Activated T-cell treated with anti-CD3 and anti-CD28 coated beads, Interleukin-2, amount 50 U/mL, for 4 hours (primary cell): ENCODE results near the gene MC2R. TPM values are rescaled to one million over a fixed set of nuclear protein-coding genes. Genes with fewer than 3 reads are reported as not detected.

Source experiments
- ATAC-seq, 2 donors: fragments of 200-7000 bp; cut with Tn5 transposase; one replicate each; pipeline ENCODE4 v1.10.0; 2021
- DNase-seq: peaks from one replicate; pipeline ENCODE4 v3.0.0-alpha.2; 2020
- H3K27me3 Mint-ChIP-seq: one replicate; pipeline ENCODE4 v1.8.0; 2021; ENCODE audit warnings: low read depth, mixed read lengths
- H3K36me3 Mint-ChIP-seq: one replicate; pipeline ENCODE4 v1.8.0; 2022; ENCODE audit warnings: mixed read lengths; ENCODE audit not compliant: insufficient read depth
- H3K4me1 Mint-ChIP-seq: one replicate; pipeline ENCODE4 v1.8.0; 2021; ENCODE audit warnings: low read depth, mixed read lengths
- H3K4me3 Mint-ChIP-seq: one replicate; pipeline ENCODE4 v1.8.0; 2021; ENCODE audit warnings: mild to moderate bottlenecking, moderate library complexity, mixed read lengths
- H3K9me3 Mint-ChIP-seq: one replicate; pipeline ENCODE4 v1.8.0; 2021; ENCODE audit warnings: mixed read lengths
- total RNA-seq, 3 donors: library from RNA; stranded (reverse); gene quantifications; one replicate each; pipeline ENCODE4 v1.2.1, GENCODE V29; 2021

Gene MC2R
- total RNA-seq: not detected

DNA sequence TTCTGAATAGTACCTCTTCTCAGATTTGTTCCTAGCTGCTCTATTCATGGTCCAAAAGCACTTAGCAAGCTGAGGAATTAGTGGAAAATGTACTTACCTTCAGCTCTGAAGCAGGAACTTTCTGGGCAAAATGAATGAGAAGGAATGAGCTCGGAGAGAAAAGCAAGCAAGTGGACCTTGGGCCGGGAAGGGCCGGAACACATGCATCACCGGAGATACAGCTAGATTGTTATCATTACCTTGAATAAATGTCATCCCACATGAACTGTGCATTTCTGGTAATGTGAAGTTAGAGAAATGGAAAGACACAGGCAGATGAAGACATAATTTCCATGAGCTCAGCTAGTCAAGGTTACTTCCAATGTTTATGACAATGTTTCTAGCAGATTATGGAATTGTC is at the start of gene MC2R:
TSS of gene MC2R (minus strand) at position 146 of the 400 bp plus-strand sequence. CDS start 30,018 bp downstream, outside the sequence.
- DNase-seq (no peak), ATAC-seq (no peak)
- Mint-ChIP-seq H3K4me3 (no peak within 1 kb of the TSS), H3K36me3 (no peaks in the 10 kb centered on the region), H3K9me3 (no peaks in the 10 kb centered on the region), H3K4me1 (no peaks in the 10 kb centered on the region), H3K27me3 (no peaks in the 10 kb centered on the region)

DNA sequence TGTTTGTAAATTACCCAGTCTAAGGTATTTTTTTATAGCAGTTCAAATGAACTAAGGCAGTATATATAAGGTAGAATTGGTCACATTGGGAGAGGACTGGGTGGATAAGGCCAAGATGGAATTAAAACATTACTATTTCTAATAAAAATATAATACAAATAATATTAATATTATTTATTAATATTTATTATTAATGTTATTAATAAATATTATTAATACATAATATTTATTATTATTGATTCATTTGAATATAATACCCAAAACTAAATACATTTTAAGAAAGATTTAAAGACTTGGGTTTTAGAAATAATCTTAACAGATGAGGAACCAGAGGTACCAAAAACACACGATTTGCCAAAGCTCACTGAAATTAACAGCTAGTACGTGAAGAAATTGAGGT is 30.5 kb upstream of the MC2R start:
- Mint-ChIP-seq H3K36me3 (no peaks in the 10 kb centered on the region), H3K4me3 (no peak overlapping the region), H3K9me3 (no peaks in the 10 kb centered on the region), H3K27me3 (no peaks in the 10 kb centered on the region), H3K4me1 (no peaks in the 10 kb centered on the region)
- no peak for DNase-seq
- ATAC-seq: no peak

DNA sequence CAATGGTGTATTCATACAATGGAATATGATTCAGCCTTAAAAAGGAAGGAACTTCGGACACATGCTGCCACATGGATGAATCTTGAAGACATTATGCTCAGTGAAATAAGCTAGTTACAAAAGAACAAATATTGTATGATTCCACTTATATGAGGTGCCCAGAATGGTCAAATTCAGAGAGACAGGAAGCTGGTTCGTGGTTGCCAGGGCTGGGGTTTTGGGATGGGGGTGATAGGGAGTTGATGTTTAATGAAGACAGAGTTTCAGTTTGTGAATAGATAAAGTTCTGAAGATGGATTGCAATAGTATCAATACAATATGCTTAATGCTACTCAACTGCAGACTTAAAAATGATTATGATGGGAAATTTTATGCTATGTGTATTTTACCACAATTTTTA is 28.0 kb upstream of the MC2R start:
- no peak overlapping the region for H3K4me3 Mint-ChIP-seq
- DNase-seq: no peak
- H3K27me3 Mint-ChIP-seq: no peaks in the 10 kb centered on the region
- H3K36me3 Mint-ChIP-seq: no peaks in the 10 kb centered on the region
- no peaks in the 10 kb centered on the region for H3K4me1 Mint-ChIP-seq
- H3K9me3 Mint-ChIP-seq: no peaks in the 10 kb centered on the region
- ATAC-seq: no peak

DNA sequence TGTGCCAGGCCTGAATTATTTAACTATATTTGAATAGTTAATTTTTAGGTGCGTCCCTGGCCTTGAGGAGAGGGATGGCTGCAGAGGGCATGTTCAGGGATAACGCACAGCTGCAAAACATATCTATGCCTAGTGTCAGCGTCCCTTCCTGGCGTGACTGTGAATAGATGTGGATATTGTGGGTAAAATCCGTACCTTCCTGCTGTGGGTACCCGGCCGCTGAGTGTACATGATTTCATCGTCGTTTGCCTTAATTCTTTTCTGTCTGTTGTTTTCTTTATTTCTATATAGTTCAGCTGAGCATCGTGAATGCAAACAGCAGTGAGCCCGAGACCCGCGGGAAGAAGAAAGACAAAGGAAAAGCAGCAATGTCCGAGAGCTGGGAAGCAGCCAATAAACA is 25.0 kb upstream of the MC2R start:
- Mint-ChIP-seq H3K27me3 (no peaks in the 10 kb centered on the region), H3K4me3 (no peak overlapping the region), H3K36me3 (no peaks in the 10 kb centered on the region), H3K4me1 (no peaks in the 10 kb centered on the region), H3K9me3 (no peaks in the 10 kb centered on the region)
- DNase-seq: no peak
- ATAC-seq: no peak

DNA sequence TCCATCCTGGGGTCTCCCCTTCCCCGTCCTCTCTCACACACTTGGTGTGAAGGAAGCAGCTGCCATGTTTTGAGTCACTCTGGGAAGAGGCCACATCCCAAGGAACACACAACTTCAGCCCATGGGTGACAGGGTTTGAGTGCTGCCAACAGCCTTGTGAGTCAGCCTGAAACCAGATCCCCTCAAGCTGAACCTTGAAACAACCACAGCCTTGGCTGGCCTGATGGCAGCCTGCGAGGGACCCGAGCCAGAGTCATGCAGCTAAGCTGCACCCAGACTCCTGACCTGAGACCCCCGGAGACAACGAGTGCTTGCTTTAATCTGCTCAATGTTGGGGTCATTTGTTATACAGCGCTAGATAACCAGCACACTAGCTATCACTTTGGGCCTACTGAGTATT is 19.3 kb upstream of the MC2R start:
- no peaks in the 10 kb centered on the region for H3K36me3 Mint-ChIP-seq
- no peak for DNase-seq
- no peaks in the 10 kb centered on the region for H3K4me1 Mint-ChIP-seq
- no peak for ATAC-seq
- H3K9me3 Mint-ChIP-seq: peaks cover 1% of the 10 kb centered on the region
- H3K27me3 Mint-ChIP-seq: no peaks in the 10 kb centered on the region
- H3K4me3 Mint-ChIP-seq: no peak overlapping the region

DNA sequence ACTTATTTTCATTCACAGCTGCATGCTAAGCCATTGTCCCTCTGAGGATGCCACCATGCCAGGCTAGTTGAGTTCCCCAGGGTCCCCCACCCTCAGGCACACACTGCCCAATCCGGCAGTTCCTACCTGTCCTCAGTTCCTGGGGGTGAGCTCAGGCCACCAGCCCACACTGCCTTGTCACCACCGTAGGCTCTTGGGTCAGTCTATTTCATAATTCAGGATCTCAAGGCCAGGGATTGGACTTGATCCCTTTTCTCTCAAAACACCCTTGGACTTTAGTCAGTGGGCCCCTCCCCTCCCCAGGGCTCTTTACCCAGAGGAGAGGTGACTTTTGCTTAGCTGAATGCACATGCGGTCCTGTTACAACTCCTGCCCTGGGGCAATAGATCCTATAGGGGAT is 18.7 kb upstream of the MC2R start:
- no peaks in the 10 kb centered on the region for H3K4me1 Mint-ChIP-seq
- ATAC-seq (no peak), DNase-seq (no peak)
- H3K27me3 Mint-ChIP-seq: no peaks in the 10 kb centered on the region
- no peaks in the 10 kb centered on the region for H3K36me3 Mint-ChIP-seq
- peaks cover 7% of the 10 kb centered on the region for H3K9me3 Mint-ChIP-seq
- H3K4me3 Mint-ChIP-seq: no peak overlapping the region

DNA sequence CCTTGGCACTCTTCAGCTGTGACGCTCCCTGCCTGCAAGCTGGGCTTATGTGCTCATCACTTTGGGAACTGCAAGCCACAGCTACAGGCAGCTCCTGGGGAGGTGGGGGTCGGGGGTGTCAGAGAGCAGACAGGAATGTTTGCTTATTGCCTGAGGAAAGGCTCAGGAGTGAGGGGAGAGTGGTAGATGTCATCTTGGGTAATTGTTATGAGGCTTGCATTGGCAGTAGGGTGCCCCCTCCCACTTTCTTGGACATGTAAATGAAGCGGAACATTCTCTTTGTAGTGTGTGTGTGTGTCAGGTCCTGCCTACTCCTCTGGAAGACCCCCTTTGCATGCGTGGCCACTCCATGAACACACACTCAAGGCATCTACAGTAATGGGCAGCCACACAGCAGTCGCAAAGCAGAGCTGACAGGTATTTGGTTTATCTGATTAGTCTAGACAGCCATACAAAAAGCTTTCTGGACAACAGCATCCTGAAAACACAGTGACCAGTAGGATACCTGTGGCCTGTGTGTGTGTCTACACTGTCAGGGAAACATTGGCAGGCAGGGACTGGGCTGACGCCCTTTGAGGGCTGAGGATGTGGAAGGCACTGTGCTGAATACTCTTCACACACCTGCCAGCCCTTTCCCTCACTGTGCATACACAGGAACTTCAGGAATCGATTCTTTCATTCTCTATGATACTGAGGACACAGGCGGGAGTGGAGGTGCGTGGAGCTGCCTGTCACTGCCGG is 17.1 kb upstream of the MC2R start:
- Mint-ChIP-seq H3K4me3 (no peak overlapping the region), H3K27me3 (no peaks in the 10 kb centered on the region), H3K9me3 (peaks cover 17% of the 10 kb centered on the region), H3K36me3 (no peaks in the 10 kb centered on the region), H3K4me1 (no peaks in the 10 kb centered on the region)
- DNase-seq: no peak
- no peak for ATAC-seq

DNA sequence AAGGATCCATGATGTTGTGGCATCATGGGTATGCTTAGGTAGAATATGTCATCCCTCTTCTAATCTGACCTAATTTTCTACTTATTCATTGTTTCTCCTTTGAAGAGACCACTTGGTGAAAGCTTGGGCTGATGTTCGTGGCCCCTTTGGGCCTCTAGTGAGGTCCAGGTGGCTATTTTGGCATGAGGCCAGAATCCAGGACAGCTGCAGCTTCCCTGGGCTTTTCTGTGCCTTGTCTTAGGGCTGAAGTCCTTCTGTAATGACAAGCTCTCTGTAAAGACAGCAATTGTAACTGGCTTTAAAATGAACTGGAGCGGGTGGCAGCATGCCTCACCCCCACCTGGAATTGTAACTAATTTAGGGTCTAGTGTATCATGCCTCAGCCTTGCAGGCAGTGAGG is 15.6 kb upstream of the MC2R start:
- Mint-ChIP-seq H3K36me3 (no peaks in the 10 kb centered on the region), H3K4me1 (no peaks in the 10 kb centered on the region), H3K4me3 (no peak overlapping the region), H3K9me3 (peaks cover 17% of the 10 kb centered on the region), H3K27me3 (no peaks in the 10 kb centered on the region)
- ATAC-seq (no peak), DNase-seq (no peak)

DNA sequence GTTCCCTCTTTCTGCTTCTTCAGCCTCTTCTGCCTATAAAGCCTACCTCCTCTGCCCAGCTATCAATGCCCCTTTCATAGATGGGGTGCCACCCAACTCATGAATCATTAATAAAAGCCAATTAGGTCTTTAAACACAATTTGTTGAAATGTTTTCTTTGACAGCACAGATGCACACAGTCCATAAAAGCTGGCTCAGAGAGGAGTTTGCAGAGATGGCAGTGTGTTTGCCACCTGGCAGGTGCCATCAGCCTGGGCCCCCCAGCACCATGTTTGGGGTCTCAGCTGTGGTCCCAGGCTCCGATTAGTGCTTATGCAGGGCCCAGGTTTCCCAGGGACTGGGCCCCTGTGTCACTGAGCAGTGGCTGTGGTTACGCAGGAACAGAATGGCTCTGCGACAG is 7.9 kb upstream of the MC2R start:
- Mint-ChIP-seq H3K4me3 (no peak overlapping the region), H3K36me3 (no peaks in the 10 kb centered on the region), H3K27me3 (no peaks in the 10 kb centered on the region), H3K4me1 (no peaks in the 10 kb centered on the region), H3K9me3 (peaks cover 3% of the 10 kb centered on the region)
- DNase-seq (no peak), ATAC-seq (no peak)

DNA sequence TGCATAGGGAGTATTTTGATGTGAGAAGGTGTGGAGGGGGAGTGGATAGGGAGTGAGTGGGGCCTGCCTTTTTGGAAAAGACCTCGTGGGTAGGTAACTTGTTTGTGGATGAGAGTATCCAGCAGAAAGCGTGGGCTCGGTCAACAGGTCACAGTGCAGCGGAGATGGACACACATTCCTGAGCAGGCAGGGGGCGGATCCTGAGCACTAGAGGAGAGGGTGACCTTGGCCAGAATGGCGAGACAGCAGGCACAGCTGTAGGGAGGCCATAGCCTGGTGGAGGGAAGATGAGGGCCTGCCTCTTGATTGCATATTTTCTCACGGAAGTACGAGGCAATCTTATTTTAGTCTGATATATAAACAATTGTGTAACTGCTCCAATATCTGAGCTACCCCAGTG is 3.6 kb upstream of the MC2R start:
- Mint-ChIP-seq H3K4me1 (no peaks in the 10 kb centered on the region), H3K4me3 (no peak overlapping the region), H3K9me3 (no peaks in the 10 kb centered on the region), H3K27me3 (no peaks in the 10 kb centered on the region), H3K36me3 (no peaks in the 10 kb centered on the region)
- DNase-seq (no peak), ATAC-seq (no peak)

DNA sequence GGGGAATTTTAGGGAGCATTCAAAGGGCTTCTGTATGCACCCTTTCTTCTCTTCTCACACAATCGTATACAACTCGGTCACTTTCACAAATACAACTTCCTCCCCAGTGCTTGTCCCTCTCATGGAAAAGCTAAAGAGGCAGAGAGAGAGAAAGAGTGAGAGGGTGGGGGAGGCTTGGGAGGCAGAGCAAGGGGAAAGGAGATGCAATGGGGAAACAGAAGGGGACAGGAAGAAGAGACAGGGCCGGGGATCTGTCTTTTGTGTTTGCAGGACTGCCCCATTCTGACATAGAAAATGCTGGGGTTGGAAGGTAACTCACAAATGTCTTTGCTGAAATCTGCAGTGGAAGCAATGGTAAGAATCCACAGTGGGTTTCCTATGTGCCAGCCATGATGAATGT is 2.1 kb upstream of the MC2R start:
- Mint-ChIP-seq H3K4me3 (no peak overlapping the region), H3K4me1 (no peaks in the 10 kb centered on the region), H3K9me3 (no peaks in the 10 kb centered on the region), H3K36me3 (no peaks in the 10 kb centered on the region), H3K27me3 (no peaks in the 10 kb centered on the region)
- ATAC-seq: no peak
- DNase-seq: no peak

DNA sequence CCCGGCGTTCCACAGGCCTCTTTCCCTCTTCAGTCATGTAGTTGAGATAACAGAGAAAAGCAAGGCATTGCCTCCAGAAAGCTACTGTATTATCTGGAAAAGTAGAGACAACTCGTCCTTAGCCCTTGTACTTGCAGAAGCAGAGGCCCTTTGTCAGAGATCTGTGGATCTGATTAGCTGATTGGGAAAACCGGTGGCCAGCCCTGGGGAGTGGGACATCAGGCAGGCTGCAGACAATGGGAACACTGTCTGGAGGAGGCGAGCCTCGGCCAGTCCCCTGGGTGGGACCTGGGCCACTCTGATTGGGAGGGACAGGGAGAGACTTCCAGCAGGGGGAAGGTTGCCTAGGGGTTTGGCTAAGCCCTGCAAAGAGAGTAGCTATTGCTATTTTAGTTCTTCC is 1.2 kb upstream of the MC2R start:
- H3K9me3 Mint-ChIP-seq: no peaks in the 10 kb centered on the region

DNA sequence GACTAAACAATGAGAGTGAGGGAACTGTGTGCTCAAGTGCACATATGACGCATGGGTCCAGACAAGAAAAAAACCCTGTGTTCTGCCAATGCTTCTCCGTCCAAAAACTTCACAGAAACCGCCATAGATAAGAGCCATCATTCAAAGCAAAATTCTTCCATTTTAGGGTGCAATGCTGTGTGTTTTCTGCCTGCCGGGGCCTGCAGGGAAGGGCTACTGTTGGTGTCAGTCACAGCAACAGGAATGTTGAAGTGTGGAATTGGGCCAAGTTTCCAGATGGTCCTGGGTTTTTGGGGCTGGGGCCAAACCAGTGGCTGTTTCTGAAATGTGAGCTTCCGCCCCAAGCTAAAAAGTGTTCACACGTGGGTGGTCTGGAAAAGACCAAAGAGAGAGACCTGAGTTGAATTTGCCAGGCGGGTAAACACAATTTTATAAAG is 677 bp upstream of the MC2R start:
- DNase-seq: no peak
- H3K4me3 Mint-ChIP-seq: no peak overlapping the region
- H3K36me3 Mint-ChIP-seq: no peaks in the 10 kb centered on the region
- H3K27me3 Mint-ChIP-seq: no peaks in the 10 kb centered on the region
- no peaks in the 10 kb centered on the region for H3K9me3 Mint-ChIP-seq
- no peak for ATAC-seq
- H3K4me1 Mint-ChIP-seq: no peaks in the 10 kb centered on the region

More for the DNA sequence above, 1.2 kb upstream of the MC2R start:
- no peaks in the 10 kb centered on the region for H3K27me3 Mint-ChIP-seq
- H3K4me3 Mint-ChIP-seq: no peak overlapping the region
- H3K4me1 Mint-ChIP-seq: no peaks in the 10 kb centered on the region
- H3K36me3 Mint-ChIP-seq: no peaks in the 10 kb centered on the region
- ATAC-seq (no peak), DNase-seq (no peak)

DNA sequence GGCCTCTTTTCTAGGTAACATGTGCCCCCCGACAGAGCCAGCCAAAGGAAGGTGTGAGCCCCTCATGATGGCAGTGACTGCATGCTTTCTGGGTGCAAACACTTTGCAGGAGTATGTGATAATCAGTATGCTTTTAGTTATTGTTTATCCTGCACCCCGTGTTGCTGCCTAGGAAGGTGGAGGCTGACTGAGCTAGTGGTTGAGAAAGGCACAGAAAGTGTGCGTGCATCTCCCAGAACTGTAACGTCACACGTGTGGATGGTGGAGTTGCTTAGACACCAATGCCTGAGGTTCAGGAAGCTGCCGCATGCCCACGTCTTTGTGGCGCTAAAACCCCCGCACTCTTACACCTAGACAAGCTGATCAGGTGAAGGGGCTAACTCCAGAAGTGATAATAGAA is 580 bp downstream of the MC2R start:
- no peaks in the 10 kb centered on the region for H3K27me3 Mint-ChIP-seq
- ATAC-seq (no peak), DNase-seq (no peak)
- H3K9me3 Mint-ChIP-seq: no peaks in the 10 kb centered on the region
- no peaks in the 10 kb centered on the region for H3K36me3 Mint-ChIP-seq
- H3K4me1 Mint-ChIP-seq: no peaks in the 10 kb centered on the region
- H3K4me3 Mint-ChIP-seq: no peak overlapping the region

DNA sequence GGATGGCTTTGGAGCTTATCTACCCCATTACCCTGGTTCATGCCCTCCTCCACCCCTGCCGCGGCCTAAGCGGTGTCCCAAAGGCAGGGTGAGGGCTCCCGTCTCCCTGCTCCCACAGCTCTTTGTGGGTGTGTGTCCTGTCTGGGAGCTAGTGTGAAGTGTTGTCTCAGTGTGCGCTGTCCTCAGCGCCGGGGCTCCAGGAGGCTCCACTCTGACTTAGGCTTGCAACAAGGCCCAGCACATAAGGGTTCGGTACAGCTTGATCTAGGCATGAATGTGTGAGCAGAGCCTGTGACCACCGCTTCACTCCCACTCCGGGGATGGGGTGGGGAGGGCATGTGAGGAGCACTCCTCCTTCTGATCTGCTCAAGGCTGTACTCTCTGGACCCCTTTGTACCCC is 1.2 kb downstream of the MC2R start:
- no peak overlapping the region for H3K4me3 Mint-ChIP-seq
- no peak for ATAC-seq

DNA sequence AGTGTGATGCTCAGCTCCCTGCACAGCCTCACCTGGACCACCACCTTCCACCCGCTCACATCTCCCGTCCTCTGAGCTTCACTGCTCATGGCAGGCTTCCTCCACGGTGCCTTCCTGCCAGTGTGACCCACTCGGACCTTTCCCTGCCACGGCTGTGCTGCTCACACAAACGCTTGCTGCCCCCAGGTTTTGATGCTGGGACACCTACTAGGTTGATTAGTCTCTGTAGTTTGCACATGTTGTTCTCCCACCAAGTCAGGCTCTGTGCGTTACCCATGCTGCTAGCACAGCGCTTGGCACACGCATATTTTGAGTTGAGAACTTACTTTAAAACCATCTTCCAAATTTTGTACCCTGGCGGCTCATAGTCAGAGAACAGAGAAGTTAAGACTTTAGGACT is 2.1 kb downstream of the MC2R start:
- H3K27me3 Mint-ChIP-seq: no peaks in the 10 kb centered on the region
- H3K9me3 Mint-ChIP-seq: no peaks in the 10 kb centered on the region
- H3K4me1 Mint-ChIP-seq: no peaks in the 10 kb centered on the region
- no peak for ATAC-seq
- no peaks in the 10 kb centered on the region for H3K36me3 Mint-ChIP-seq
- no peak overlapping the region for H3K4me3 Mint-ChIP-seq
- DNase-seq: no peak

More for the DNA sequence above, 1.2 kb downstream of the MC2R start:
- Mint-ChIP-seq H3K36me3 (no peaks in the 10 kb centered on the region), H3K4me1 (no peaks in the 10 kb centered on the region), H3K27me3 (no peaks in the 10 kb centered on the region), H3K9me3 (no peaks in the 10 kb centered on the region)
- DNase-seq: no peak
